Common myeloid progenitor, CD34-positive (primary cell): ENCODE results near the gene AATK.

ENCODE experiments used
- CTCF ChIA-PET: fragments of 350-600 bp; sonication (Branson Sonifier 250); formaldehyde crosslinking; loops from one replicate; lab custom pipeline; 2021; ENCODE audit warnings: antibody characterized with exemption; lab: Charles Lee
- POLR2A ChIA-PET: fragments of 350-600 bp; sonication (Branson Sonifier 250); formaldehyde crosslinking; loops from one replicate; lab custom pipeline; 2021; ENCODE audit warnings: antibody characterized with exemption; lab: Charles Lee
- DNase-seq, 3 donors: peaks; one replicate each; pipeline versions ENCODE4 v3.0.0 to v3.0.0-alpha.2; 2013
- H3K27ac ChIP-seq, 2 experiments: 1 replicate in 1 of 2; 2 replicates in 1 of 2; pipeline ENCODE4 v1.7.0; 2013; ENCODE audit warnings: inconsistent platforms in 2 of 2, low read length in 2 of 2, mild to moderate bottlenecking in 2 of 2, low read depth in 1 of 2, moderate library complexity in 1 of 2; ENCODE audit not compliant: severe bottlenecking in 2 of 2, insufficient read depth in 1 of 2, poor library complexity in 1 of 2
- H3K27me3 ChIP-seq, 5 experiments: replicated peaks in 2 of 5; 1 replicate in 3 of 5; 2 replicates in 2 of 5; pipeline versions ENCODE4 v1.6.1 to v1.7.0; 2013; ENCODE audit warnings: low read length in 4 of 5, mild to moderate bottlenecking in 2 of 5, moderate library complexity in 2 of 5, inconsistent platforms in 1 of 5; ENCODE audit not compliant: insufficient read depth in 5 of 5, control insufficient read depth in 4 of 5
- H3K36me3 ChIP-seq, 4 experiments: 1 replicate in 2 of 4; 2 replicates in 2 of 4; pipeline versions ENCODE4 v1.6.1 to v1.7.0; 2013; ENCODE audit warnings: low read length in 3 of 4, control low read depth in 1 of 4, mild to moderate bottlenecking in 1 of 4; ENCODE audit not compliant: control insufficient read depth in 4 of 4, insufficient read depth in 4 of 4
- H3K4me1 ChIP-seq, 4 experiments: 1 replicate in 3 of 4; 2 replicates in 1 of 4; pipeline versions ENCODE4 v1.6.1 to v1.7.1; 2013; ENCODE audit warnings: low read length in 3 of 4, mild to moderate bottlenecking in 3 of 4, control low read depth in 1 of 4, inconsistent platforms in 1 of 4, moderate library complexity in 1 of 4; ENCODE audit not compliant: control insufficient read depth in 4 of 4, insufficient read depth in 4 of 4; ENCODE audit errors: control extremely low read depth in 1 of 4
- H3K4me3 ChIP-seq, 7 experiments: 1 replicate in 4 of 7; 2 replicates in 3 of 7; pipeline versions ENCODE4 v1.5.1 to v1.7.0; 2013; ENCODE audit warnings: mild to moderate bottlenecking in 7 of 7, low read length in 6 of 7, moderate library complexity in 6 of 7, inconsistent platforms in 2 of 7, low read depth in 2 of 7, control low read depth in 1 of 7; ENCODE audit not compliant: insufficient read depth in 4 of 7, control insufficient read depth in 1 of 7; ENCODE audit errors: extremely low read depth in 1 of 7
- H3K9me3 ChIP-seq, 5 experiments: 1 replicate in 4 of 5; 2 replicates in 1 of 5; pipeline versions ENCODE4 v1.6.1 to v1.7.1; 2013; ENCODE audit warnings: low read length in 4 of 5, mild to moderate bottlenecking in 2 of 5, inconsistent platforms in 1 of 5, low read depth in 1 of 5, moderate library complexity in 1 of 5; ENCODE audit not compliant: control insufficient read depth in 4 of 5, insufficient read depth in 2 of 5; ENCODE audit errors: control extremely low read depth in 1 of 5
- WGBS: methylation state at CpG from one replicate; pipeline ENCODE4 v1.1.5; 2013; ENCODE audit not compliant: insufficient coverage; 5-methylcytosine and 5-hydroxymethylcytosine counted together

Gene AATK

DNA sequence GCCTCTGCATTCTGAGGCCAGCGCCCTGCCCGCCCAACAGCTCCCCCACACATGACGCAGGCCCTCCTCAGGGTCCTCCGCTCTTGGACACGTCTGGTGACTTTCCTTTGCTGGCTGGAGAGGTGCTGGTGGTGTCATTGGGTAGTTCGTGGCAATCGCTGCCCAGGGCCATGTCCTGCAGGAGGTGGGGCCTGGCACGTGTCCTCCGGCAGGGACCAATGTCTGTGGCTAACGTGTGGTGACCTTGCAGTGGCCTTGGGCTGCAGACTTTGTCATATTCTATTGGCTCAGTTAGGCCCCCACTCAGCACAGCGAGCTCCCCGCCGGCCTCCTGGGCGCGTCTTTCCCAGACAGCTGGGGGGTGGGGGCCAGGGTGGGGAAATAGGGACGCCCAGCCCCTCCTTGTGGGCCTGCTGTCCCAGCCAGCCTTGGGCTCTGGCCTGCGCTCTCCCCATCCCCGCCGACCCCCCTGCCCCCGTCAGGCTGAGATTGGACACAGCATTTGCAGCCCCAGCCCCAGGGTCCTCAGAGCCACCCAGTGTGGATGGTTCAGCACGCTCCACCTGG lies 52.8 kb downstream of the AATK start:
- Histone ChIP-seq H3K9me3 (no peaks in the 10 kb centered on the region), H3K27ac (no peak overlapping the region), H3K4me3 (no peak overlapping the region), H3K36me3 (no peaks in the 10 kb centered on the region), H3K27me3 (no peaks in the 10 kb centered on the region), H3K4me1 (peaks cover 0 to 4% (median 1%) of the 10 kb centered on the region in 4 experiments)
- POLR2A ChIA-PET: no interaction called here
- DNase-seq: no peak
- 95% methylated on average over 20 of the region's 21 CpGs for WGBS
- CTCF ChIA-PET: no interaction called here

- WGBS: 95% methylated on average over 21 of the region's 23 CpGs
- Histone ChIP-seq H3K36me3 (no peaks in the 10 kb centered on the region), H3K27me3 (no peaks in the 10 kb centered on the region), H3K4me3 (no peak overlapping the region), H3K9me3 (no peaks in the 10 kb centered on the region), H3K4me1 (peaks cover 0 to 2% (median 0%) of the 10 kb centered on the region in 4 experiments), H3K27ac (no peak overlapping the region)
- ChIA-PET POLR2A (no interaction called here), CTCF (no interaction called here)
- no peak for DNase-seq
Measured at GRCh38 chr17:81112450-81112849, 53.6 kb downstream of the AATK start.

GRCh38 chr17:81111066-81111465 lies 55.0 kb downstream of the AATK start:
- 75% methylated on average over 4 of the region's 10 CpGs for WGBS
- H3K36me3 ChIP-seq: no peaks in the 10 kb centered on the region
- POLR2A ChIA-PET: no interaction called here
- no peak for DNase-seq
- H3K9me3 ChIP-seq: no peaks in the 10 kb centered on the region
- no peak overlapping the region for H3K27ac ChIP-seq
- CTCF ChIA-PET: interaction anchor here (1.2 kb wide), 1 partner anchor 86 kb away, joined by 3 read pairs; no protein-coding TSS in a partner anchor
- H3K27me3 ChIP-seq: no peaks in the 10 kb centered on the region
- no peak overlapping the region for H3K4me3 ChIP-seq
- peaks cover 0 to 2% (median 0%) of the 10 kb centered on the region in 4 experiments for H3K4me1 ChIP-seq

GRCh38 chr17:81110488-81111040 lies 55.5 kb downstream of the AATK start:
- H3K4me3 ChIP-seq: no peak overlapping the region
- CTCF ChIA-PET: interaction anchor here (0.9 to 1.2 kb wide), 3 partner anchors 85 to 177 kb away, joined by 3 read pairs; no protein-coding TSS in a partner anchor
- 92% methylated on average over 27 of the region's 30 CpGs for WGBS
- POLR2A ChIA-PET: no interaction called here
- H3K4me1 ChIP-seq: peaks cover 0 to 2% (median 0%) of the 10 kb centered on the region in 4 experiments
- H3K36me3 ChIP-seq: no peaks in the 10 kb centered on the region
- H3K27ac ChIP-seq: no peak overlapping the region
- DNase-seq: no peak
- H3K27me3 ChIP-seq: no peaks in the 10 kb centered on the region
- no peaks in the 10 kb centered on the region for H3K9me3 ChIP-seq

DNA sequence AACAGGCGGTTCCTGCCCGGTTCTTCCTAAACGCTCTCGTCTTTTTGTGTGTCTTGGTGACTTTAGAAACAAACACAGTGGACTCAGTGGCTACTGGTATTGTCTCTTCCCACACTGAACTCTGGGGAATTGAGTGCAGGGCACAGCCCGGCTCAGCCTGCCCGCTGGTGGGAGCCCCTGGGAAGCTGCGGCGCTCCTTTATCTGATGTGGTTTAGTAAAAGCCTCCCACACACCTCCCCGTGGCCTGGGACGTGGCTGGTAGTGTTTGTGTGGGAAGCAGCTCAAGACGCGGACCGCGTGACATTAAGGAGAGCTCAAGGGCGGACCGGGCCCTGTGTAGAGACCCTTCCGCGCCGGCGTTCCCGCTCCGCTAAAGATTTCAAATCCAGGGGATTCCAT lies 56.1 kb downstream of the AATK start:
- no peaks in the 10 kb centered on the region for H3K27me3 ChIP-seq
- ChIA-PET CTCF (interaction anchor here (0.9 to 1.9 kb wide), 3 partner anchors 11 to 178 kb away, joined by 3 to 4 read pairs (median 3); no protein-coding TSS in a partner anchor), POLR2A (no interaction called here)
- no peak overlapping the region for H3K4me3 ChIP-seq
- H3K36me3 ChIP-seq: no peaks in the 10 kb centered on the region
- H3K27ac ChIP-seq: no peak overlapping the region
- no peak for DNase-seq
- H3K9me3 ChIP-seq: no peaks in the 10 kb centered on the region
- H3K4me1 ChIP-seq: peaks cover 0 to 2% (median 0%) of the 10 kb centered on the region in 4 experiments
- 93% methylated on average over 16 of the region's 22 CpGs for WGBS

- Histone ChIP-seq H3K27me3 (no peaks in the 10 kb centered on the region), H3K9me3 (no peaks in the 10 kb centered on the region), H3K27ac (no peak overlapping the region), H3K4me1 (peaks cover 0 to 2% (median 0%) of the 10 kb centered on the region in 4 experiments), H3K36me3 (no peaks in the 10 kb centered on the region), H3K4me3 (no peak overlapping the region)
- CTCF ChIA-PET: interaction anchor here (1.9 kb wide), 1 partner anchor 9 kb away, joined by 4 read pairs; no protein-coding TSS in a partner anchor
- DNase-seq: no peak
- POLR2A ChIA-PET: no interaction called here
- 91% methylated on average over 9 of the region's 9 CpGs for WGBS
Measured at GRCh38 chr17:81108220-81108619, 57.8 kb downstream of the AATK start.

DNA sequence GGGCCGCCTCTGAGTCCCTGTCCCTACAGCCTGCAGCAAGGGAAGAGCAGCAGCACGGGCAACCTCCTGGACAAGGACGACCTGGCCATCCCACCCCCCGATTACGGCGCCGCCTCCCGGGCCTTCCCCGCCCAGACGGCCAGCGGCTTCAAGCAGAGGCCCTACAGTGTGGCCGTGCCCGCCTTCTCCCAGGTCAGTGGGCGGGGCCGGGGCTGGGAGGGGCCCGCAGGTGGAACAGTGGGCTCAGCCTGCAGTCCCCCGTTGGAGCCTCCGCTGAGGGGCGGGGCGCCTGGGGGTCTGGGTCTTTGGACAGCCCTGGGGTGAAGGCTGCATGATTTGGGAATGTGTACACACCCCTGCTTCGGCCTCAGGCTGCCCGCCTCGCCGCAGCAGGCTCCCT lies 59.3 kb downstream of the AATK start:
- no peaks in the 10 kb centered on the region for H3K36me3 ChIP-seq
- DNase-seq: no peak
- POLR2A ChIA-PET: no interaction called here
- no peak overlapping the region for H3K27ac ChIP-seq
- no peak overlapping the region for H3K4me3 ChIP-seq
- H3K27me3 ChIP-seq: no peaks in the 10 kb centered on the region
- H3K9me3 ChIP-seq: no peaks in the 10 kb centered on the region
- CTCF ChIA-PET: interaction anchor here (1.1 to 1.2 kb wide), 2 partner anchors 83 to 118 kb away, joined by 3 read pairs; no protein-coding TSS in a partner anchor
- peaks cover 0 to 4% (median 3%) of the 10 kb centered on the region in 4 experiments for H3K4me1 ChIP-seq
- 98% methylated on average over 21 of the region's 24 CpGs for WGBS
